B cell (primary cell): ENCODE measurements around the gene GPR143. TPM values are rescaled to one million over a fixed set of nuclear protein-coding genes. Genes with fewer than 3 reads are reported as not detected.

ENCODE experiments used
- ATAC-seq: fragments of 200-7000 bp; cut with Tn5 transposase; one replicate; pipeline ENCODE4 v1.10.0; 2021; ENCODE audit warnings: low read depth, mild to moderate bottlenecking, moderate number of reproducible peaks, moderate library complexity
- CTCF ChIA-PET: fragments of 350-600 bp; sonication (Branson Sonifier 250); formaldehyde crosslinking; loops from one replicate; lab custom pipeline; 2021; ENCODE audit warnings: antibody characterized with exemption, inconsistent platforms; lab: Charles Lee
- POLR2A ChIA-PET: fragments of 350-600 bp; sonication (Branson Sonifier 250); formaldehyde crosslinking; loops from one replicate; lab custom pipeline; 2021; ENCODE audit warnings: antibody characterized with exemption; lab: Charles Lee
- DNase-seq: peaks from one replicate; pipeline ENCODE4 v3.0.0; 2013
- H2AFZ ChIP-seq: 2 replicates; pipeline ENCODE4 v1.6.1; 2012; ENCODE audit warnings: mild to moderate bottlenecking, low read depth, low read length; ENCODE audit not compliant: insufficient read depth, poor library complexity, severe bottlenecking
- H3K27ac ChIP-seq, 2 donors: 1 replicate in 1 of 2; 2 replicates in 1 of 2; pipeline ENCODE4 v1.5.1; 2012 to 2013; ENCODE audit warnings: low read length in 2 of 2, mild to moderate bottlenecking in 2 of 2, moderate library complexity in 1 of 2
- H3K27me3 ChIP-seq, 4 experiments: fragments of 200-600 bp in 1 of 4; sonication (generic) in 1 of 4; replicated peaks in 1 of 4; 1 replicate in 2 of 4; 2 replicates in 2 of 4; pipeline versions ENCODE4 v1.6.1 to v1.7.0; 2013 to 2016; ENCODE audit warnings: low read length in 3 of 4, mild to moderate bottlenecking in 2 of 4, mixed read lengths in 1 of 4, moderate library complexity in 1 of 4; ENCODE audit not compliant: insufficient read depth in 4 of 4, control insufficient read depth in 3 of 4; ENCODE audit errors: control extremely low read depth in 1 of 4
- H3K36me3 ChIP-seq, 2 experiments: replicated peaks in 1 of 2; 1 replicate in 1 of 2; 2 replicates in 1 of 2; pipeline versions ENCODE4 v1.6.1 to v1.7.1; 2013; ENCODE audit warnings: low read length in 1 of 2; ENCODE audit not compliant: insufficient read depth in 2 of 2, control insufficient read depth in 1 of 2; ENCODE audit errors: control extremely low read depth in 1 of 2, extremely low read depth in 1 of 2
- H3K4me1 ChIP-seq, 2 donors: fragments of 200-600 bp in 1 of 2; sonication (generic) in 1 of 2; 1 replicate in 1 of 2; 2 replicates in 1 of 2; pipeline versions ENCODE4 v1.5.1 to v1.6.1; 2013 to 2017; ENCODE audit warnings: low read length in 2 of 2; ENCODE audit not compliant: control insufficient read depth in 2 of 2, insufficient read depth in 2 of 2
- H3K4me2 ChIP-seq: replicated peaks from 2 replicates; pipeline ENCODE3; 2012; ENCODE audit warnings: mild to moderate bottlenecking, low read depth, low read length; ENCODE audit not compliant: poor library complexity, severe bottlenecking
- H3K4me3 ChIP-seq, 5 experiments: fragments of 200-600 bp in 1 of 5; sonication (generic) in 1 of 5; 1 replicate in 3 of 5; 2 replicates in 2 of 5; pipeline versions ENCODE4 v1.5.1 to v1.7.0; 2011 to 2016; ENCODE audit warnings: low read length in 4 of 5, mild to moderate bottlenecking in 4 of 5, low read depth in 2 of 5, control low read depth in 1 of 5, moderate library complexity in 1 of 5; ENCODE audit not compliant: insufficient read depth in 1 of 5; ENCODE audit errors: control extremely low read depth in 1 of 5, extremely low read depth in 1 of 5
- H3K79me2 ChIP-seq: fragments of 200-600 bp; sonication (generic); one replicate; pipeline ENCODE4 v1.6.0; 2016; ENCODE audit warnings: low read length; ENCODE audit not compliant: control insufficient read depth, insufficient read depth
- H3K9ac ChIP-seq: fragments of 200-600 bp; sonication (generic); 2 replicates; pipeline ENCODE4 v1.6.1; 2017; ENCODE audit warnings: mild to moderate bottlenecking, low read length, moderate library complexity
- H3K9me3 ChIP-seq, 3 donors: one replicate each; pipeline versions ENCODE4 v1.6.1 to v1.7.1; 2013; ENCODE audit warnings: low read length in 2 of 3; ENCODE audit not compliant: control insufficient read depth in 2 of 3, insufficient read depth in 1 of 3; ENCODE audit errors: control extremely low read depth in 1 of 3
- H4K20me1 ChIP-seq: 2 replicates; pipeline ENCODE4 v1.6.0; 2012; ENCODE audit warnings: mild to moderate bottlenecking, low read length; ENCODE audit not compliant: insufficient read depth, control insufficient read depth, poor library complexity, severe bottlenecking
- H3K27ac Mint-ChIP-seq: one replicate; pipeline ENCODE4 v1.8.0; 2021; ENCODE audit warnings: mixed read lengths
- H3K27me3 Mint-ChIP-seq: one replicate; pipeline ENCODE4 v1.8.0; 2021; ENCODE audit warnings: mixed read lengths
- H3K4me1 Mint-ChIP-seq: one replicate; pipeline ENCODE4 v1.8.0; 2021; ENCODE audit warnings: mixed read lengths
- H3K4me3 Mint-ChIP-seq: one replicate; pipeline ENCODE4 v1.8.0; 2021; ENCODE audit warnings: mixed read lengths
- H3K9me3 Mint-ChIP-seq: one replicate; pipeline ENCODE4 v1.8.0; 2022; ENCODE audit warnings: mixed read lengths; ENCODE audit not compliant: insufficient read depth
- CTCF ChIP-seq: fragments of 200-600 bp; IDR thresholded peaks from one replicate; pipeline ENCODE4 v1.8.0; 2022; ENCODE audit warnings: antibody characterized with exemption, mild to moderate bottlenecking
- EZH2 ChIP-seq: IDR thresholded peaks from 2 replicates; pipeline ENCODE4 v1.6.1; 2012; ENCODE audit warnings: borderline replicate concordance, low read depth, mild to moderate bottlenecking, moderate library complexity, low read length; ENCODE audit not compliant: insufficient read depth, poor library complexity, severe bottlenecking
- WGBS: methylation state at CpG from one replicate; pipeline ENCODE4 v1.1.5; 2013; ENCODE audit warnings: missing lambda C conversion rate; ENCODE audit not compliant: insufficient coverage; 5-methylcytosine and 5-hydroxymethylcytosine counted together
- intact Hi-C: fragments of 100-400 bp; cut with micrococcal nuclease; formaldehyde crosslinking; loops from one replicate; pipeline ENCODE4 v1.10.0; 2022
- polyA plus RNA-seq: library from polyadenylated mRNA; depleted of rRNA; stranded (reverse); fragments of >200 nt; gene quantifications from 2 replicates; pipeline ENCODE4 v1.2.3, GENCODE V29; 2012
- total RNA-seq, 2 donors: library from RNA; stranded (reverse); fragments of 120-200 nt in 1 of 2; gene quantifications; 1 replicate in 1 of 2; 2 replicates in 1 of 2; pipeline versions ENCODE4 v1.2.3 to v1.2.4, GENCODE V29; 2013 to 2022

The GPR143 gene
- total and polyA plus RNA-seq, 2 donors (not counting 1 experiment from before 2014, with no cell fraction given), result not detected

DNA sequence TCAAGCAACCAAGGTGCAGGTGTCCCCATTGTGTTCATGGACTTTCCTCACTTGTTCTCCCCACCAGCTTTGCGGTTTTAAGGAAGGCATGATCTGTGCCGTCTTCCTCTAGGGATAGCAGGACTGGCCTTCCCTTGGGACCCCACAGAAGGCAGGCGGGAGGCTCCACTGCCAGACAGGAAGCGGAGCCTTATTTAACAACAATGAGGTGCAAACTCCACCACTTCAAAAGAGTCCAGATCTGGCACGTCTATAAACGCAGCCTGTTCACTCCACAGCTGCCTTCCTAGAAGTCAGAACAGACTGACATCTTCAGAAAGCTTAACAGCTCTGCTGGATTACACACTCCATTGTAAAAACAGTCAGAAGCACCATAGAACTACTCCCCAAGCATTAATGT, 1.7 kb upstream of the GPR143 start:
- Mint-ChIP-seq H3K27ac (no peak overlapping the region), H3K9me3 (no peaks in the 10 kb centered on the region), H3K4me1 (no peaks in the 10 kb centered on the region), H3K27me3 (peaks cover 9% of the 10 kb centered on the region), H3K4me3 (no peak overlapping the region)
- 7% methylated on average over 2 of the region's 6 CpGs for WGBS
- Histone ChIP-seq H3K79me2 (no peaks in the 10 kb centered on the region), H3K9me3 (no peaks in the 10 kb centered on the region), H3K27ac (no peak overlapping the region), H3K4me1 (no peaks in the 10 kb centered on the region), H2AFZ (no peak overlapping the region), H3K4me2 (no peak overlapping the region), H3K4me3 (no peak overlapping the region), H3K36me3 (no peaks in the 10 kb centered on the region), H4K20me1 (no peaks in the 10 kb centered on the region), H3K27me3 (peaks cover 0 to 3% (median 0%) of the 10 kb centered on the region in 4 experiments), H3K9ac (no peak overlapping the region)
- intact Hi-C loops, result no loop called here
- DNase-seq (no peak), ATAC-seq (no peak)
- CTCF ChIA-PET, result no interaction called here
- TF ChIP-seq EZH2 (no peak), CTCF (no peak)
- POLR2A ChIA-PET, result no interaction called here

- no peak overlapping the region for H3K4me3 Mint-ChIP-seq
- Histone ChIP-seq H4K20me1 (no peaks in the 10 kb centered on the region), H2AFZ (no peak overlapping the region), H3K27ac (no peak overlapping the region), H3K4me1 (no peaks in the 10 kb centered on the region), H3K36me3 (no peaks in the 10 kb centered on the region), H3K4me3 (no peak overlapping the region), H3K4me2 (no peak overlapping the region), H3K79me2 (no peaks in the 10 kb centered on the region), H3K27me3 (peaks cover 0 to 3% (median 0%) of the 10 kb centered on the region in 4 experiments), H3K9me3 (no peaks in the 10 kb centered on the region), H3K9ac (no peak overlapping the region)
- no peak overlapping the region for H3K27ac Mint-ChIP-seq
- WGBS, result 12% methylated on average over 66 of the region's 67 CpGs
- peaks cover 8% of the 10 kb centered on the region for H3K27me3 Mint-ChIP-seq
- ChIA-PET POLR2A (no interaction called here), CTCF (no interaction called here)
- H3K9me3 Mint-ChIP-seq, result no peaks in the 10 kb centered on the region
- TF ChIP-seq EZH2, result no peak
- TF ChIP-seq CTCF, result no peak
- intact Hi-C loops, result no loop called here
- DNase-seq, result no peak
- H3K4me1 Mint-ChIP-seq, result no peaks in the 10 kb centered on the region
- no peak for ATAC-seq
Observed at GRCh38 chrX:9765072-9765736, 443 bp downstream of the GPR143 start.
